SK-N-MC (cell line): ENCODE data around the gene FGF18.

Experiments used
- EZH2 ChIP-seq: fragments of 200-600 bp; sonication (generic); IDR thresholded peaks from one replicate; pipeline ENCODE4 v1.6.1; 2017; ENCODE audit warnings: antibody characterized with exemption
- POLR2AphosphoS5 ChIP-seq: IDR thresholded peaks from 2 replicates; pipeline ENCODE4 v1.6.1; 2012; ENCODE audit warnings: mild to moderate bottlenecking, low read depth, low read length, borderline replicate concordance

GRCh38 chr5:171444582-171444981 lies 25.1 kb downstream of the FGF18 start:
- TF ChIP-seq EZH2 (no peak), POLR2AphosphoS5 (no peak)
